IMR-90 (cell line): Measurements from ENCODE around the gene SPATA33. TPM values are rescaled to one million over a fixed set of nuclear protein-coding genes. Genes with fewer than 3 reads are reported as not detected.

Source experiments
- ATAC-seq: fragments of 200-7000 bp; cut with Tn5 transposase; 2 replicates; pipeline ENCODE4 v1.9.1; 2020; ENCODE audit warnings: low read depth, mild to moderate bottlenecking, moderate library complexity
- BruUV-seq: library from RNA; stranded (reverse); fragments of 400-500 nt; replicated peaks from 2 replicates; lab custom pipeline; 2021; lab: Mats Ljungman, UMichigan
- CTCF ChIA-PET: fragments of 300-600 bp; formaldehyde crosslinking; extraction: SDS; loops from one replicate; lab custom pipeline; 2021; ENCODE audit warnings: antibody characterized with exemption; lab: Yijun Ruan, JAX
- POLR2A ChIA-PET: fragments of 300-600 bp; sonication (Branson Sonifier 250); formaldehyde crosslinking; loops from one replicate; lab custom pipeline; 2022; ENCODE audit warnings: antibody characterized with exemption; ENCODE audit not compliant: unreplicated experiment; lab: Charles Lee
- DNase-seq: peaks from one replicate; pipeline ENCODE4 v3.0.0; 2013
- H2AFZ ChIP-seq: replicated peaks from 2 replicates; pipeline ENCODE3; 2013; ENCODE audit warnings: low read length, mild to moderate bottlenecking; ENCODE audit not compliant: poor library complexity
- H2AK5ac ChIP-seq: 2 replicates; pipeline ENCODE4 v1.6.1; 2013; ENCODE audit warnings: low read depth, low read length, inconsistent platforms
- H2AK9ac ChIP-seq: replicated peaks from 2 replicates; pipeline ENCODE3; 2013; ENCODE audit warnings: mild to moderate bottlenecking, low read depth, low read length, moderate library complexity; ENCODE audit not compliant: poor library complexity
- H2BK120ac ChIP-seq: 2 replicates; pipeline ENCODE4 v1.6.1; 2013; ENCODE audit warnings: low read depth, low read length, inconsistent platforms
- H2BK15ac ChIP-seq: 3 replicates; pipeline ENCODE4 v1.6.1; 2013; ENCODE audit warnings: low read depth, low read length, inconsistent platforms
- H2BK20ac ChIP-seq: 2 replicates; pipeline ENCODE4 v1.6.1; 2013; ENCODE audit warnings: low read depth, mild to moderate bottlenecking, inconsistent platforms, low read length, moderate library complexity
- H2BK5ac ChIP-seq: 2 replicates; pipeline ENCODE4 v1.6.1; 2013; ENCODE audit warnings: mild to moderate bottlenecking, low read depth, low read length, inconsistent platforms; ENCODE audit not compliant: poor library complexity, severe bottlenecking
- H3K14ac ChIP-seq: replicated peaks from 2 replicates; pipeline ENCODE4 v1.6.1; 2013; ENCODE audit warnings: low read depth, low read length, inconsistent platforms
- H3K18ac ChIP-seq: 2 replicates; pipeline ENCODE4 v1.6.1; 2013; ENCODE audit warnings: low read depth, low read length, control low read depth
- H3K23ac ChIP-seq: 2 replicates; pipeline ENCODE4 v1.6.1; 2013; ENCODE audit warnings: low read depth, low read length, inconsistent platforms
- H3K27ac ChIP-seq: 2 replicates; pipeline ENCODE4 v1.5.1; 2013; ENCODE audit warnings: mild to moderate bottlenecking, control low read depth, low read length; ENCODE audit not compliant: insufficient read depth
- H3K27me3 ChIP-seq: 2 replicates; pipeline ENCODE4 v1.6.1; 2013; ENCODE audit warnings: low read length; ENCODE audit not compliant: control insufficient read depth, insufficient read depth
- H3K36me3 ChIP-seq: 2 replicates; pipeline ENCODE4 v1.6.1; 2013; ENCODE audit warnings: low read length, mixed read lengths; ENCODE audit not compliant: control insufficient read depth, insufficient read depth
- H3K4ac ChIP-seq: 2 replicates; pipeline ENCODE4 v1.6.1; 2013; ENCODE audit warnings: low read depth, low read length, inconsistent platforms
- H3K4me1 ChIP-seq: 2 replicates; pipeline ENCODE4 v1.6.1; 2013; ENCODE audit warnings: low read length, mixed read lengths; ENCODE audit not compliant: control insufficient read depth, insufficient read depth
- H3K4me2 ChIP-seq: 2 replicates; pipeline ENCODE4 v1.6.1; 2013; ENCODE audit warnings: low read depth, mild to moderate bottlenecking, control low read depth, low read length, moderate library complexity
- H3K4me3 ChIP-seq: 2 replicates; pipeline ENCODE4 v1.5.1; 2013; ENCODE audit warnings: low read depth, mild to moderate bottlenecking, control low read depth, low read length, moderate library complexity; ENCODE audit not compliant: insufficient read depth
- H3K56ac ChIP-seq: 2 replicates; pipeline ENCODE4 v1.6.1; 2013; ENCODE audit warnings: low read length, inconsistent platforms; ENCODE audit not compliant: insufficient read depth; ENCODE audit errors: extremely low read depth
- H3K79me1 ChIP-seq, 2 experiments: 2 replicates each; pipeline ENCODE4 v1.6.1; 2013; ENCODE audit warnings: low read length in 2 of 2, inconsistent platforms in 1 of 2, low read depth in 1 of 2
- H3K9ac ChIP-seq: 2 replicates; pipeline ENCODE4 v1.6.1; 2013; ENCODE audit warnings: low read depth, low read length, control low read depth
- H3K9me1 ChIP-seq: 2 replicates; pipeline ENCODE4 v1.6.1; 2013; ENCODE audit warnings: low read length, inconsistent platforms; ENCODE audit not compliant: insufficient read depth
- H3K9me3 ChIP-seq: 2 replicates; pipeline ENCODE4 v1.6.1; 2013; ENCODE audit warnings: low read length; ENCODE audit not compliant: control insufficient read depth, insufficient read depth
- H4K20me1 ChIP-seq: 2 replicates; pipeline ENCODE4 v1.6.1; 2013; ENCODE audit warnings: low read length, inconsistent platforms; ENCODE audit not compliant: insufficient read depth
- H4K5ac ChIP-seq: 2 replicates; pipeline ENCODE4 v1.6.1; 2013; ENCODE audit warnings: mild to moderate bottlenecking, low read depth, low read length, control low read depth
- H4K8ac ChIP-seq, 2 experiments: 2 replicates each; pipeline ENCODE4 v1.6.1; 2013; ENCODE audit warnings: low read depth in 2 of 2, low read length in 2 of 2, control low read depth in 1 of 2, inconsistent platforms in 1 of 2
- H4K91ac ChIP-seq: 2 replicates; pipeline ENCODE4 v1.6.1; 2013; ENCODE audit warnings: low read depth, low read length, inconsistent platforms; ENCODE audit not compliant: insufficient read depth
- CTCF ChIP-seq: conservative IDR thresholded peaks from 2 replicates; pipeline ENCODE4 v1.5.1; 2012; ENCODE audit warnings: mild to moderate bottlenecking, low read depth, low read length, improper control_type of control experiment
- MAZ ChIP-seq: IDR thresholded peaks from 2 replicates; pipeline ENCODE4 v1.6.1; 2012; ENCODE audit warnings: low read depth, mild to moderate bottlenecking, low read length, improper control_type of control experiment, moderate library complexity, borderline replicate concordance
- WGBS, 2 experiments: methylation state at CpG; one replicate each; pipeline versions ENCODE4 v1.1.5 to v1.1.7; 2013; ENCODE audit warnings: missing lambda C conversion rate in 2 of 2; ENCODE audit not compliant: insufficient read length in 1 of 2; ENCODE audit errors: extremely low coverage in 2 of 2; 5-methylcytosine and 5-hydroxymethylcytosine counted together
- dilution Hi-C: fragments of 300-500 bp; cut with HindIII; formaldehyde crosslinking; loops from one replicate; pipeline ENCODE4 v1.14.3; 2018; ENCODE audit warnings: low sequenced_read_pairs; ENCODE audit not compliant: unreplicated experiment
- in situ Hi-C: fragments of 300-500 bp; cut with MboI; formaldehyde crosslinking; loops from 3 replicates; pipeline ENCODE4 v1.14.3; 2019; ENCODE audit warnings: low sequenced_read_pairs, inconsistent platforms, mixed read lengths
- intact Hi-C: fragments of 100-400 bp; cut with micrococcal nuclease; formaldehyde crosslinking; loops from 2 replicates; pipeline ENCODE4 v1.10.0; 2022
- polyA plus RNA-seq, 3 experiments: library from polyadenylated mRNA; depleted of rRNA; stranded (reverse); fragments of >200 nt; gene quantifications; 2 replicates each; pipeline ENCODE4 v1.2.3, GENCODE V29; 2012; ENCODE audit warnings: low replicate concordance in 1 of 3
- total RNA-seq: library from RNA; depleted of rRNA; stranded (reverse); fragments of >200 nt; gene quantifications from 2 replicates; pipeline ENCODE4 v1.2.3, GENCODE V29; 2012

Gene SPATA33
- total and polyA plus RNA-seq, 2 of the 4 experiments (the other 2 are of a cell fraction) = 0.90 to 3.4 TPM

GRCh38 chr16:89706518-89707260 lies 49.1 kb downstream of the SPATA33 start:
- no peak overlapping the region for H3K18ac ChIP-seq
- DNase-seq = no peak
- POLR2A ChIA-PET = no interaction called here
- H3K4me3 ChIP-seq = no peak overlapping the region
- H3K27ac ChIP-seq = no peak overlapping the region
- no peak overlapping the region for H3K56ac ChIP-seq
- H4K91ac ChIP-seq = no peak overlapping the region
- in situ Hi-C loops = no loop called here
- dilution Hi-C loops = no loop called here
- H3K27me3 ChIP-seq = no peaks in the 10 kb centered on the region
- H2AK5ac ChIP-seq = no peak overlapping the region
- H3K9me3 ChIP-seq = no peaks in the 10 kb centered on the region
- peaks cover 4% of the 10 kb centered on the region for H3K4me1 ChIP-seq
- H2AK9ac ChIP-seq = no peak overlapping the region
- H3K23ac ChIP-seq = no peak overlapping the region
- 83% methylated on average over 9 of the region's 14 CpGs; no CpG with 5 or more reads in 1 of the 2 experiments for WGBS, 2 experiments
- no peak overlapping the region for H3K4ac ChIP-seq
- TF ChIP-seq MAZ = no peak
- no peak for TF ChIP-seq CTCF
- no peaks in the 10 kb centered on the region for H3K9me1 ChIP-seq
- no peak overlapping the region for H2BK20ac ChIP-seq
- H2BK120ac ChIP-seq = no peak overlapping the region
- ATAC-seq = no peak
- no peak overlapping the region for H4K8ac ChIP-seq
- no peaks in the 10 kb centered on the region; the same call in 1 of the 2 replicates for H4K20me1 ChIP-seq
- H3K36me3 ChIP-seq = peaks cover 15% of the 10 kb centered on the region; the same call in 1 of the 2 replicates
- intact Hi-C loops = loop anchor here (1.0 kb wide), 1 partner anchor 87 kb away; no protein-coding TSS in a partner anchor
- no peaks in the 10 kb centered on the region for H3K79me1 ChIP-seq
- no peak overlapping the region for H3K14ac ChIP-seq
- no peak overlapping the region for H2BK5ac ChIP-seq
- no peak overlapping the region for H3K9ac ChIP-seq
- CTCF ChIA-PET = interaction anchor here (0.5 to 1.3 kb wide), 6 partner anchors 8 to 159 kb away, joined by 3 to 4 read pairs (median 3); no protein-coding TSS in a partner anchor
- no peak overlapping the region for H3K4me2 ChIP-seq
- BruUV-seq = no TSS peak
- no peak overlapping the region for H4K5ac ChIP-seq
- no peak overlapping the region for H2BK15ac ChIP-seq
- no peak overlapping the region for H2AFZ ChIP-seq
